SK-N-SH treated with all-trans-retinoic acid at 6 μM for 48 hours (cell line): ENCODE data around the gene TNFRSF13B.

Experiments used
- ATAC-seq: fragments of 200-7000 bp; cut with Tn5 transposase; 3 replicates; pipeline ENCODE4 v1.9.1; 2020; ENCODE audit warnings: mild to moderate bottlenecking, moderate library complexity
- ARNTL ChIP-seq: fragments of 450-650 bp; formaldehyde crosslinking; IDR thresholded peaks from 2 replicates; pipeline ENCODE4 v1.5.0; 2020; ENCODE audit warnings: low read depth, mild to moderate bottlenecking, moderate library complexity, borderline replicate concordance
- BACH2 ChIP-seq: fragments of 250-450 bp; sonication (Bioruptor Pico); IDR thresholded peaks from 2 replicates; pipeline ENCODE4 v1.9.0; 2021; ENCODE audit warnings: mild to moderate bottlenecking, borderline replicate concordance
- CSDC2 ChIP-seq: fragments of 250-450 bp; sonication (Bioruptor Pico); IDR thresholded peaks from 2 replicates; pipeline ENCODE4 v1.5.0; 2020; ENCODE audit warnings: mild to moderate bottlenecking, moderate library complexity
- ESRRG ChIP-seq: fragments of 250-450 bp; sonication (Bioruptor Pico); IDR thresholded peaks from 2 replicates; pipeline ENCODE4 v1.6.1; 2021; ENCODE audit warnings: mild to moderate bottlenecking
- GLIS3 ChIP-seq: fragments of 250-450 bp; sonication (Bioruptor Pico); IDR thresholded peaks from 2 replicates; pipeline ENCODE4 v1.5.0; 2020; ENCODE audit warnings: mild to moderate bottlenecking, moderate library complexity
- ISL1 ChIP-seq: fragments of 250-450 bp; sonication (Bioruptor Pico); IDR thresholded peaks from 2 replicates; pipeline ENCODE4 v2.1.2; 2022; ENCODE audit warnings: mild to moderate bottlenecking, moderate library complexity
- OSR1 ChIP-seq: fragments of 250-450 bp; sonication (Bioruptor Pico); IDR thresholded peaks from 2 replicates; pipeline ENCODE4 v1.8.0; 2022; ENCODE audit warnings: moderate library complexity, mild to moderate bottlenecking, inconsistent platforms
- PPARA ChIP-seq: fragments of 250-450 bp; sonication (Bioruptor Pico); IDR thresholded peaks from 2 replicates; pipeline ENCODE4 v1.5.0; 2020; ENCODE audit warnings: mild to moderate bottlenecking, borderline replicate concordance
- RARB ChIP-seq: fragments of 250-450 bp; sonication (Bioruptor Pico); IDR thresholded peaks from 2 replicates; pipeline ENCODE4 v1.8.0; 2021; ENCODE audit warnings: mild to moderate bottlenecking, moderate library complexity
- SNAI2 ChIP-seq: fragments of 250-450 bp; sonication (Bioruptor Pico); IDR thresholded peaks from 2 replicates; pipeline ENCODE4 v1.5.0; 2020; ENCODE audit warnings: mild to moderate bottlenecking, moderate library complexity
- TCF4 ChIP-seq: fragments of 250-450 bp; sonication (Bioruptor Pico); IDR thresholded peaks from 2 replicates; pipeline ENCODE4 v1.8.0; 2021; ENCODE audit warnings: mild to moderate bottlenecking, moderate library complexity, borderline replicate concordance
- TOX ChIP-seq: fragments of 250-450 bp; sonication (Bioruptor Pico); IDR thresholded peaks from 2 replicates; pipeline ENCODE4 v1.8.0; 2021; ENCODE audit warnings: mild to moderate bottlenecking, moderate library complexity, borderline replicate concordance
- ZC3H10 ChIP-seq: fragments of 250-450 bp; sonication (Bioruptor Pico); IDR thresholded peaks from 2 replicates; pipeline ENCODE4 v1.5.1; 2021; ENCODE audit warnings: mild to moderate bottlenecking, moderate library complexity
- ZFP30 ChIP-seq: fragments of 450-650 bp; formaldehyde crosslinking; IDR thresholded peaks from 2 replicates; pipeline ENCODE4 v1.5.0; 2022; ENCODE audit warnings: mild to moderate bottlenecking, moderate library complexity
- ZNF565 ChIP-seq: fragments of 450-650 bp; formaldehyde crosslinking; conservative IDR thresholded peaks from 2 replicates; pipeline ENCODE4 v1.5.0; 2020; ENCODE audit warnings: low read depth, mild to moderate bottlenecking, moderate library complexity
- ZNF70 ChIP-seq: fragments of 450-650 bp; formaldehyde crosslinking; IDR thresholded peaks from 2 replicates; pipeline ENCODE4 v1.5.0; 2020; ENCODE audit warnings: mild to moderate bottlenecking, moderate library complexity
- ZNF8 ChIP-seq: fragments of 450-650 bp; formaldehyde crosslinking; IDR thresholded peaks from 2 replicates; pipeline ENCODE4 v1.5.0; 2020; ENCODE audit warnings: mild to moderate bottlenecking, moderate library complexity
- TF ChIP-seq, protein P1 (sequence below): fragments of 250-450 bp; sonication (Bioruptor Pico); IDR thresholded peaks from 2 replicates; pipeline ENCODE4 v1.8.0; 2020; ENCODE audit warnings: mild to moderate bottlenecking, moderate library complexity, borderline replicate concordance
- TF ChIP-seq, protein P2 (sequence below): fragments of 250-450 bp; sonication (Bioruptor Pico); IDR thresholded peaks from 2 replicates; pipeline ENCODE4 v1.5.0; 2020; ENCODE audit warnings: mild to moderate bottlenecking, moderate library complexity
- TF ChIP-seq, protein P3 (sequence below): fragments of 250-450 bp; sonication (Bioruptor Pico); IDR thresholded peaks from 2 replicates; pipeline ENCODE4 v1.5.1; 2021; ENCODE audit warnings: mild to moderate bottlenecking, moderate library complexity
- TF ChIP-seq, protein P4 (sequence below): fragments of 250-450 bp; sonication (Bioruptor Pico); IDR thresholded peaks from 2 replicates; pipeline ENCODE4 v1.8.0; 2021; ENCODE audit warnings: low read depth, mild to moderate bottlenecking, moderate library complexity, borderline replicate concordance
- TF ChIP-seq, protein P5 (sequence below): fragments of 250-450 bp; sonication (Bioruptor Pico); IDR thresholded peaks from 2 replicates; pipeline ENCODE4 v1.5.1; 2020; ENCODE audit warnings: low read depth, mild to moderate bottlenecking, moderate library complexity

The TNFRSF13B gene

DNA sequence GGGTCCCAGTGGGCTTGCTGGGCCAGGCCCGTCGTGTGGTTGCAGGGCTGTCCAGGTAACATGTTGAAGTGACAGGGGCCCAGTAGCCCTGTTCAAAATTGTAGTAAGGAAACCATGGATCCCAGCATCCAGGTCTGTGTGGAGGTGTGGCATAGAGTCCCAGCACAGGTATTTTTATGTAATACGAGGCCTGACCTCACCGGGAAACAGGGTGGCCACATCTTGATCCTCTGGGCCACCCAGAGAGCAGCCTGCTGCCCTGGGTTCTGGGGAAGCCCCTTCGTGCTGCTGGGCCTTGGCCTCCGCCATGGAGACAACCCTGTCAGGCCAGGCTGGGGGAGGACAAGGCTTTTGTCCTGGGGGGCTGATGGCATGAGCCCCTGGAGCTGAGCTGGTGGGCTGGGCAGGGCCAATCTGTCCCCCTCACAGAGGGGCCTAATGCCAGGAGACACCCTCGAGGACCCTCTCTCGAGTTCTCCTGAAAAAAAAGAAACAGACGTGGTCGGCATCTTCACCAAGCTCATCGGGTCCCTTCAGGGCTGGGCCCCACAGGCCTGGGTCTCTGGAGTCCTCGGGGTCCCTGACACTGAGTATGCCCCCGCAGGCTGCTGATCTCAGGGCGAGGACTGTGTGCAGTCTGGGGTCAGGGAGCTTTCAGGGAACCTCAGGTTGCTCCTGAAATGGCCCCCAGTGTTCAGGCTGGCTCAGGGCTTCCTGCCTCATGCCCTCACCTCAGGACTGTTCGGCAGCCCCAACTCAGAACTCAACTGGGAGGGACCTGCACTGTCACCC, 47.8 kb downstream of the TNFRSF13B start:
- no peak for ATAC-seq
- TF ChIP-seq ZFP30 (CRISPR knock-in tag) (no peak), TCF4 (CRISPR knock-in tag) (no peak), ISL1 (CRISPR knock-in tag) (no peak), ARNTL (CRISPR knock-in tag) (no peak), OSR1 (no peak), ZC3H10 (CRISPR knock-in tag) (no peak), CSDC2 (CRISPR knock-in tag) (no peak), BACH2 (CRISPR knock-in tag) (no peak), ESRRG (no peak), SNAI2 (CRISPR knock-in tag) (no peak), RARB (CRISPR knock-in tag) (no peak), TOX (CRISPR knock-in tag) (no peak), GLIS3 (CRISPR knock-in tag) (no peak), PPARA (CRISPR knock-in tag) (no peak), ZNF565 (CRISPR knock-in tag) (no peak)
- TF ChIP-seq, protein P1, sequence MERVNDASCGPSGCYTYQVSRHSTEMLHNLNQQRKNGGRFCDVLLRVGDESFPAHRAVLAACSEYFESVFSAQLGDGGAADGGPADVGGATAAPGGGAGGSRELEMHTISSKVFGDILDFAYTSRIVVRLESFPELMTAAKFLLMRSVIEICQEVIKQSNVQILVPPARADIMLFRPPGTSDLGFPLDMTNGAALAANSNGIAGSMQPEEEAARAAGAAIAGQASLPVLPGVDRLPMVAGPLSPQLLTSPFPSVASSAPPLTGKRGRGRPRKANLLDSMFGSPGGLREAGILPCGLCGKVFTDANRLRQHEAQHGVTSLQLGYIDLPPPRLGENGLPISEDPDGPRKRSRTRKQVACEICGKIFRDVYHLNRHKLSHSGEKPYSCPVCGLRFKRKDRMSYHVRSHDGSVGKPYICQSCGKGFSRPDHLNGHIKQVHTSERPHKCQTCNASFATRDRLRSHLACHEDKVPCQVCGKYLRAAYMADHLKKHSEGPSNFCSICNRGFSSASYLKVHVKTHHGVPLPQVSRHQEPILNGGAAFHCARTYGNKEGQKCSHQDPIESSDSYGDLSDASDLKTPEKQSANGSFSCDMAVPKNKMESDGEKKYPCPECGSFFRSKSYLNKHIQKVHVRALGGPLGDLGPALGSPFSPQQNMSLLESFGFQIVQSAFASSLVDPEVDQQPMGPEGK (CRISPR knock-in tag) = no peak
- TF ChIP-seq, protein P2, sequence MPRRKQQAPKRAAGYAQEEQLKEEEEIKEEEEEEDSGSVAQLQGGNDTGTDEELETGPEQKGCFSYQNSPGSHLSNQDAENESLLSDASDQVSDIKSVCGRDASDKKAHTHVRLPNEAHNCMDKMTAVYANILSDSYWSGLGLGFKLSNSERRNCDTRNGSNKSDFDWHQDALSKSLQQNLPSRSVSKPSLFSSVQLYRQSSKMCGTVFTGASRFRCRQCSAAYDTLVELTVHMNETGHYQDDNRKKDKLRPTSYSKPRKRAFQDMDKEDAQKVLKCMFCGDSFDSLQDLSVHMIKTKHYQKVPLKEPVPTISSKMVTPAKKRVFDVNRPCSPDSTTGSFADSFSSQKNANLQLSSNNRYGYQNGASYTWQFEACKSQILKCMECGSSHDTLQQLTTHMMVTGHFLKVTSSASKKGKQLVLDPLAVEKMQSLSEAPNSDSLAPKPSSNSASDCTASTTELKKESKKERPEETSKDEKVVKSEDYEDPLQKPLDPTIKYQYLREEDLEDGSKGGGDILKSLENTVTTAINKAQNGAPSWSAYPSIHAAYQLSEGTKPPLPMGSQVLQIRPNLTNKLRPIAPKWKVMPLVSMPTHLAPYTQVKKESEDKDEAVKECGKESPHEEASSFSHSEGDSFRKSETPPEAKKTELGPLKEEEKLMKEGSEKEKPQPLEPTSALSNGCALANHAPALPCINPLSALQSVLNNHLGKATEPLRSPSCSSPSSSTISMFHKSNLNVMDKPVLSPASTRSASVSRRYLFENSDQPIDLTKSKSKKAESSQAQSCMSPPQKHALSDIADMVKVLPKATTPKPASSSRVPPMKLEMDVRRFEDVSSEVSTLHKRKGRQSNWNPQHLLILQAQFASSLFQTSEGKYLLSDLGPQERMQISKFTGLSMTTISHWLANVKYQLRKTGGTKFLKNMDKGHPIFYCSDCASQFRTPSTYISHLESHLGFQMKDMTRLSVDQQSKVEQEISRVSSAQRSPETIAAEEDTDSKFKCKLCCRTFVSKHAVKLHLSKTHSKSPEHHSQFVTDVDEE (CRISPR knock-in tag) = no peak
- TF ChIP-seq, protein P3, sequence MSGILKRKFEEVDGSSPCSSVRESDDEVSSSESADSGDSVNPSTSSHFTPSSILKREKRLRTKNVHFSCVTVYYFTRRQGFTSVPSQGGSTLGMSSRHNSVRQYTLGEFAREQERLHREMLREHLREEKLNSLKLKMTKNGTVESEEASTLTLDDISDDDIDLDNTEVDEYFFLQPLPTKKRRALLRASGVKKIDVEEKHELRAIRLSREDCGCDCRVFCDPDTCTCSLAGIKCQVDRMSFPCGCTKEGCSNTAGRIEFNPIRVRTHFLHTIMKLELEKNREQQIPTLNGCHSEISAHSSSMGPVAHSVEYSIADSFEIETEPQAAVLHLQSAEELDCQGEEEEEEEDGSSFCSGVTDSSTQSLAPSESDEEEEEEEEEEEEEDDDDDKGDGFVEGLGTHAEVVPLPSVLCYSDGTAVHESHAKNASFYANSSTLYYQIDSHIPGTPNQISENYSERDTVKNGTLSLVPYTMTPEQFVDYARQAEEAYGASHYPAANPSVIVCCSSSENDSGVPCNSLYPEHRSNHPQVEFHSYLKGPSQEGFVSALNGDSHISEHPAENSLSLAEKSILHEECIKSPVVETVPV (CRISPR knock-in tag) = no peak
- TF ChIP-seq, protein P4, sequence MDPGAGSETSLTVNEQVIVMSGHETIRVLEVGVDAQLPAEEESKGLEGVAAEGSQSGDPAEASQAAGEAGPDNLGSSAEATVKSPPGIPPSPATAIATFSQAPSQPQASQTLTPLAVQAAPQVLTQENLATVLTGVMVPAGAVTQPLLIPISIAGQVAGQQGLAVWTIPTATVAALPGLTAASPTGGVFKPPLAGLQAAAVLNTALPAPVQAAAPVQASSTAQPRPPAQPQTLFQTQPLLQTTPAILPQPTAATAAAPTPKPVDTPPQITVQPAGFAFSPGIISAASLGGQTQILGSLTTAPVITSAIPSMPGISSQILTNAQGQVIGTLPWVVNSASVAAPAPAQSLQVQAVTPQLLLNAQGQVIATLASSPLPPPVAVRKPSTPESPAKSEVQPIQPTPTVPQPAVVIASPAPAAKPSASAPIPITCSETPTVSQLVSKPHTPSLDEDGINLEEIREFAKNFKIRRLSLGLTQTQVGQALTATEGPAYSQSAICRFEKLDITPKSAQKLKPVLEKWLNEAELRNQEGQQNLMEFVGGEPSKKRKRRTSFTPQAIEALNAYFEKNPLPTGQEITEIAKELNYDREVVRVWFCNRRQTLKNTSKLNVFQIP (CRISPR knock-in tag) = no peak
- TF ChIP-seq, protein P5, sequence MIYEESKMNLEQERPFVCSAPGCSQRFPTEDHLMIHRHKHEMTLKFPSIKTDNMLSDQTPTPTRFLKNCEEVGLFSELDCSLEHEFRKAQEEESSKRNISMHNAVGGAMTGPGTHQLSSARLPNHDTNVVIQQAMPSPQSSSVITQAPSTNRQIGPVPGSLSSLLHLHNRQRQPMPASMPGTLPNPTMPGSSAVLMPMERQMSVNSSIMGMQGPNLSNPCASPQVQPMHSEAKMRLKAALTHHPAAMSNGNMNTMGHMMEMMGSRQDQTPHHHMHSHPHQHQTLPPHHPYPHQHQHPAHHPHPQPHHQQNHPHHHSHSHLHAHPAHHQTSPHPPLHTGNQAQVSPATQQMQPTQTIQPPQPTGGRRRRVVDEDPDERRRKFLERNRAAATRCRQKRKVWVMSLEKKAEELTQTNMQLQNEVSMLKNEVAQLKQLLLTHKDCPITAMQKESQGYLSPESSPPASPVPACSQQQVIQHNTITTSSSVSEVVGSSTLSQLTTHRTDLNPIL (CRISPR knock-in tag) = no peak

DNA sequence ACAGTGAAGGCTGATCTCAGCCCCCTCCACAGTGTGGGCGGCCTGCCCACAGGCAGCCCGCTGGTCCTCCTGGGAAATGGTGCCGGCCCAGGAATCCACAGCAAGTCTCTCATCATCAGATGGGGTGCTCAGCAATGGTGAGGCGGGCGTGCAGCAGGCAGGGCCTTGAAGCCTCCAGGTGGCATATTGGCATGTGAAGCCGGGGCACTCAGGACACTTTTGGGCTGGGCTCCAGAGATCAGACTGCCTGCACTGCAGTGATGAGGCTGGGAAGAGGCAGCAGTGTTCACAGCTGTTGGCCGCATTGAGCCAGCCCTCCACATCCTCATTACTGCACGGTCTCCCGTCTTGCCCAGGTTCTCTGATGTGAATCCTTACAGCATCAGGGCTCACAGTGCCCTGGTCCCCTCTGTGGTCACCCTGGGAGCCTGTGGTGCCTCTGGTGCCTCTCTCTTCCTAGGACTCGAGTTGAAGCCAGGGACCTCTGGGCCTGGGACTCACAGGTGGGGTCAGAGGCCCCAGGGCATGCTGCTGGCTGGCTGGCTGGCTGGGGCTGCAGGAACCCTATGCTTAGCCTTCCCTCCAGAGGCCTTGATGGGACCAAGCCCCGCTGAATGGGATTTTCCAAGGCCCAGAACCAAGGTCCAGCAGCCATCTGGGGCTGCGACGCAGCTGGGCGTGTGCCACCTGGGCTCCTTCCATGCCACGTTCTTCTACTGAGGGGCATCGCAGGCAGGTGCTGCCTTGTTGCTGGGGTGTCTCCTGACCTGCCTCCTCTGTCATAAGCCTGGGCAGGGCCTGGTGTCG, 48.6 kb downstream of the TNFRSF13B start:
- no peak for ATAC-seq
- TF ChIP-seq ZC3H10 (CRISPR knock-in tag) = no peak
- no peak for TF ChIP-seq CSDC2 (CRISPR knock-in tag)
- no peak for TF ChIP-seq ARNTL (CRISPR knock-in tag)
- no peak for TF ChIP-seq TCF4 (CRISPR knock-in tag)
- TF ChIP-seq ZFP30 (CRISPR knock-in tag) = no peak
- no peak for TF ChIP-seq ISL1 (CRISPR knock-in tag)
- TF ChIP-seq RARB (CRISPR knock-in tag) = no peak
- TF ChIP-seq TOX (CRISPR knock-in tag) = no peak
- TF ChIP-seq, protein P4 (CRISPR knock-in tag) = no peak
- TF ChIP-seq ZNF70 (CRISPR knock-in tag) = no peak
- TF ChIP-seq PPARA (CRISPR knock-in tag) = no peak
- no peak for TF ChIP-seq ZNF8 (CRISPR knock-in tag)
- TF ChIP-seq, protein P2 (CRISPR knock-in tag) = no peak
- no peak for TF ChIP-seq BACH2 (CRISPR knock-in tag)
- TF ChIP-seq ESRRG = no peak
